Kidney capillary endothelial cell (primary cell): Measurements from ENCODE around the gene MSANTD4.
A peak's percentile ranks its signal among the peaks of the same experiment; 100 is the strongest.
"Not testable (repeated sequence)": the region's sequence is repeated elsewhere in the genome, so short reads cannot be mapped to it uniquely, and the experiment has no call there.

ENCODE experiments used
- DNase-seq: peaks from one replicate; pipeline ENCODE4 v3.0.0-alpha.2; 2018; ENCODE audit warnings: low spot score

The MSANTD4 gene

DNA sequence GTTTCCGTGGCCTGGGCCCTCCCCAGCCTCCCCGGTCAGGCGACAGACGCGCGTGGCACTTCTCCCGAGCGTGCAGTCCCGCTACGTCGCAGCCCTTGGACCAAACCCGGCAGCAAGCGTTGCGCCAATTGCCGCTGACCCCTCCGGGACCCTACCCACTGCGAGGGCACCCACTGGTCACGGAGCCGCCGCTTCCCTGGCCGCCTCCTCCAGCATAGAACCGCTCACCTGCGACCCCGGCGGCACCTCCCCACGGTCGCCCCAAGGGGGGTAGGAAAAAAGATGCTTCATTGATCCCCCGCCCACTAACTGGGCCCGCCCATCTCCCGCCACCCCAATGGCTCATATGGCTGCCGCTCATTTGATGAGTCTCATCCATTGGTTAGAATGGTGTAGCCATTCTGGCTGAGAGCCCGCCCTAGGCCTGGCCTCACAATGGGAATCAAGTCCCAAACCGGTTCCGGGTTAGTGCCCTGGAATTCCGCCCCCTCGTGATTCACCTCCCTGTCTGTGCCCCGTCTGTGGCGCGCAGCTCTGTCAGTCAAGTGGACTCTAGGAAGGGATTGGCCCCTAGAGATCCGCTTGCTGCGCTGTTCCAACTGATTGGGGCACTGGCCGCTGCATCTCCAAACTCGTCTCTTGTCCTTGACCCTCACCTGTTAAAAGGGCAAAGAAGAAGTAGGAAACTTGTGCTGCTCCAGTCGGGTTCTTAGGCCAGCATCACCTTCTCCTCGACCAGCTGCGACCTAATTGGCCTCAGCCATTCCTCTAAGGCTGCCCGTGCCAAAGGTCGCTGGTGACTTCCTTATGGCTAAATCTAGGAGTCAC is at the start of gene MSANTD4:
Gene MSANTD4 (minus strand): TSS at position 274 of the 828 bp plus-strand sequence. CDS start 11,323 bp downstream, outside the sequence.
- DNase-seq = peak; percentile 100

DNA sequence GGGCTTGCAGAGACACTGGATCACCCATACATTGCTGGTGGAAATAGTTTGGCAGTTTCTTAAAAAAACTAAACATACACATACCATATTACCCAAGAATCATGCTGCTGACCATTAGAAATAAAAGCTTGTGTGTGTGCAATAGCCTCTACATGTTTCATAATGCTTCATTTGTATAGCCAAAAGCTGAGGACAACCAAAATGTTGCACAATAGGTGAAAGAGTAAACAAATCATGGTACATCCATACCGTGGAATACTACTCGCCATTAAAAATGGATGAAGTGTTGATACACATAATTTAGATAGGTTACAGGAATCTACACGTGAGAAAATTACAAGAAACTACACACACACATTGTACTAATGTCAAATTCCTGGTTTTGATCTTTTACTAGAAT is 48.6 kb upstream of the MSANTD4 start:
- no peak for DNase-seq

DNA sequence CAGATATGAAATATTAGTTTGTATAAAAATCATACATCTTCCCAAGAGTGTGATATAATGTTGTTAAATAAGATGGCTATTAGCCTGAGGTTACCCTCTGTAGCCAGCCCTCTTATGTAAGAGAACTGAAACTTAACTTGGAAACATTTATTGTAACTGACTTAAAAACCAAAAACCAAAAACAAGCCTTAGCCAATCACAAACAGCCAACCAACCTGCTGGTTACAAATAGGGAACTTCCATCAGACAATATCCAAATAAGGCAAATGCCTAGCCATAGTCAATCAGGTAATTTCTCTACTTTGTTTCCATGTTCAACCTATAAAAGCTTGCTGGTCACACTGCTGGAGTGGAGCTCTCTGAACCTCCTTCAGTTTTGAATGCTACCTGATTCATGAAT is 41.0 kb upstream of the MSANTD4 start:
- no peak for DNase-seq

DNA sequence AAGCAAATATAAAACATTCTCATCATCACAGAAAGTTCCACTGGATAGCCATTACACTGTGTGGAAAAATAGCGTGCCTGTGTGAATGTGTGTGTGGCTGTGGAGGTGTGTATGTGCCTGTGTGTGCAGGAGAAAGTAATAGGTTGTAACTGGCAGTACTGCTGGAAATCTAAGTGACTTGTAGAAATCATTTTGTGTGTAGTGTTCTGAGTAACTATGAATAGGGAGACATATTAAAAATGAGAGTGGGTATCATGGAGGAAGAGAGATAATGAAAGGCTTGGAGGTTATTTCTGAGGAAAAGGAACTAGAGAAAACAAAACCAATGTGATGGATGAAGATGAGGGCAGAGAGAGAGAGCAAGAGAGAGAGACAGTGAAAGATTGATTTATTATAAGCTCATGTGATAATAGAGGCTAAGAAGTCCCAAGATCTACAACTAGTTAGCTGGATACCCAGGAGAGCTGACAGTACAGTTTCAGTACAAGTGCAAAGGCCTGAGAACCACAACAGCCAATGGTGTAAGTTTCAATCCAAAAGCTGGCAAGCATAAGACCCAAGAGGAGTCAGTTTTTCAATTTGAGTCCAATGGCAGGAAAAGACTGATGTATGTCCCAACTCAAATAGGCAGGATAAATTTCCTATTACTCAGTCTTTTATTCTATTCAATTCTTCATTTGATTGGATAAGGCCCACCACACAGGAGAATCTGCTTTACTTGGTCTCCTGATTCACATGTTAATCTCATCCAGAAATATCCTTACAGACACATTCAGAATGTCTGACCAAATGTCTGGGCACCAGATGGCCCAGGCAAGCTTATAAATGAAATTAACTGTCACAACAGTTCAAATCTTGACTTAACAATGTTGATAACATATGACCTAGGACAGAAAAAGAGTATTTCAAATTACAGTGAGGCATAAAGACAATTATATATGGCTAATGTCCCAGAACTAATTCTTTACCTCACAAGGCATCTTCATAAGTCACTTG is 40.2 kb upstream of the MSANTD4 start:
- DNase-seq = no peak

DNA sequence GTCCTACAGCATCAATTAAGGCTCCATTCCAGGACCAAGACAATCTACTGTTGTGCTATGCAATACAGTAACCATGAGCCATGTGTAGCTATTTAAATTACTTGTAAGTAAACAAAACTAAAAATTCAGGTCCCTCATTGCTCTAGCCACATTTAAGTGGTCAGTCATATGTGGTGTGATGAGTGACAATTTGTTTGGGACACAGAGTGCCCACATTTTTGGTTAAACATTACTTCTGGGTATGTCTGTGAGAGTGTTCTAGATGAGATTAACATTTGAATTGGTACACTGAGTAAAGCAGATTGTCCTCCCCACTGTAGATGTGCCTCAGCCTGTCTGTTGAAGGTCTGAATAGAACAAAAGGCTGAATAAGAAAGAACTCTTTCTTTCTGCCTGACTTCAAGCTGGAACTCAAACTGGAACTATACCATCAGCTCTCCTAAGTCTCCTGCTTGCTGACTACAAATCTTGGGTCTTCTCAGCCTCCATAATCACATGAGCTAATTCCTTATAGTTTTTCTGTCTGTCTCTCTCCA is 39.3 kb upstream of the MSANTD4 start:
- no peak for DNase-seq

DNA sequence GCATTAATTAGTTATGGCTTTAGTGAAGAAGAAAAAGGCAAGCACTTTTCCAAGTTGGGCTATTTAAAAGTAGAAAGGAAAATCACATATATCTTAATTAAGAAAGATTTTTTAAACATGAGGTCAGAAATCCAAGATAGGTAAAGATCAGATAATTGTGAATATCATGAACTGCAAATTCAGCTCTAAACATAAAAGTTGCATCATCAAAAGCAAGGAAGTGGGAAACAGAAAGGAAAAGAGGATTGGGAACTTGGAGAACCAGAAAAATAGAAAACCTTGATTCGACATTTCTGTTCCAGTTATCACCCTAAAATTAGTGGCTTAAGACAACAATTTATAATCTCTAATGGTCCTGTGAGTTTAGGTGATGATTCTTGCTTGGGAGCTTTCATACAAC is 37.6 kb upstream of the MSANTD4 start:
- no peak for DNase-seq

DNA sequence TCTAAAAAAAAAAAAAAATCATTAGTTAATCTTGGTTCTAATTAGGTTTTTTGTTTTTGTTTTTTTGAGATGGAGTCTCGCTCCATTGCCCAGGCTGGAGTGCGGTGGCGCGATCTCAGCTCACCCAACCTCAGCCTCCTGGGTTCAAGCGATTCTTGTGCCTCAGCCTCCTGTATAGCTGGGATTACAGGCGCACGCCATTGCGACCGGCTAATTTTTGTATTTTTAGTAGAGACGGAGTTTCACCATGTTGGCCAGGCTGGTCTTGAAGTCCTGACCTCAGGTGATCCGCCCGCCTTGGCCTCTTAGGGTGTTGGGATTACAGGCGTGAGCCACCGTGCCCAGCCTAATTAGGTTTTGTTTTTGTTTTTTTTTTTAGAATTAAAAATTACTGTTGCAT is 36.3 kb upstream of the MSANTD4 start:
- DNase-seq = not testable (repeated sequence)

DNA sequence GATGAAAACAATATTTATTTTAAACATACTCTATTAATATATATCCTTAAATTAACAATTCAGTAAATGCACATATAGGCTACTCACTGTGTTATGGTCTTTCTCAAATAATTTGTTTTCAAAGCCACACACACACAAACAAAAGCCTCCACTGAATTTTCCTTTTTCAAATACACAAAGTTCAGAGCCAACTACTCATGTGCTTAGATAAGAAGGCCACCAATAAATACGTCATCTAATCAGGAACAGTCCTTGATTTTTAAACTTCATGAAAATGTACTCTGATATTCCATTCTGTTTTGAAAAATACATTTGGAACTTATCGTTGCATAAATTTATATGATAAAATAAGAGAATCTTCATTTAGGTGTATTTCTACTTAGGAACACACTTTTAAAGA is 29.1 kb upstream of the MSANTD4 start:
- no peak for DNase-seq

DNA sequence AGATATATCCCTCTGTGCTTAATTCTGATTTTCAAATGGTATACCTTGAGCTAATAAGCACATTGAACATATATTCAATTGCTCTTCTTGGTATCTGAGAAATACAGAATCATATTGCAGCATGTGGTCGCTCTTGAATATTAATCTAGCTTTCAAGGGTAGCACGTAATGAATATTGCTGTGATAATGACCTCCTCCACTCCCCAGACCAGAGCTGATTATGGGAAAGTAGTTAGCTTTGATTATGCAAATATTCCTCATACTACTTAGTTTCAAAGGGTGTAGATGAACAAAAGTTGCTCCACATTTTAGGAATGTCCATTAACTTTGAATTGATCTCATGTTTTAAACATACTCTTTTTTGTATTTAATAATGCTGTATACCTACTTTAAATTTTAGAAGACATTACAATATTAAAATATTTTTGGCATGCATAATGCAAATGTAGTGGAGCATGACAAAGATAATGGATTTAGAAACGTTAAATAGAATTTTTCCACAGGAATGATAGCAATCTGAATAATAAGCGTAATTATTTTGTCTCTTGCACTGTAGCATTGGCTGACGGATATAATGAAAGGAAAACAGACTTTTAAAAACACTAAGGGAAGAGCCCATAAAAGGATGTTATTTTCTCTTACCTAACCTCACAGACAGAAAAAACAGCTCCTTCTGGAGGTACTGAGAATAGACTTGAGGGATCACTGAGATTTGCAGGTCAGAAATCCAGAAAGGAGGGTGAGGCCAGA is 27.9 kb upstream of the MSANTD4 start:
- no peak for DNase-seq

DNA sequence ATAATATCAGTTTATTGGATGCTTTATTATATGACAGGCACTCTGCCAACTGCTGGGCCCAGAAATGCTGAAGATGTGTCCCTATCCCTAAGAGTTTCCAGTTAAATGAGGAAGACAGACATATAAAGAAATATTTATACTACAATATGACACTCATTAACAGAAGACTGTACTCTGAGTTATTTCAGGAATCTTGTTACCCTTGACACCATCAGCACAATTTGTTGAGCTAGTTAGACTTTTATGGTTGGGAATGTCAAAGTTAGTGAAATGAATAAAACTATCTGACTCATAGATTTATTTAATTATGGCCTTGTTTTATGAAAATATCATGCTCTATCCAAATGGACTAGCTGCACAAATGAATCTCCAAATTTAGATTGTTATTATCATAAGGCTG is 25.6 kb upstream of the MSANTD4 start:
- DNase-seq = no peak

DNA sequence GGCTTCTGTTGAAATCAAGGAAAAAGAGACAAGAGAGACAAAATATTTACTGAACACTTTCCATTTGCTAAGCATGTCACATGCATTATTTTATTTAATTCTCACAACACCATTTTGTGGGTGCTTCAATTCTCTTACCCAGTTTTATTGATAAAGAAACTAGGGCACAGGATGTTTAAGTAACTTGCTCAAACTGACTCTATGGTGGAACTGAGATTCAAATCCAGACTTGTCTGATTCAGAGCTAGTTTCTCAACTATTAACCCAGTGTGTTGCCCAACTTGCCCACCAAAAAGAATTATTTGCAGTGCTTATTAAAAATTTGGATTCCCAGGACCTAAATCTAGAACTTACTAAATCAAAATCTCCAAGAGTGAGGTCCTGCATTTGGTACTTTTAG is 21.5 kb upstream of the MSANTD4 start:
- no peak for DNase-seq

DNA sequence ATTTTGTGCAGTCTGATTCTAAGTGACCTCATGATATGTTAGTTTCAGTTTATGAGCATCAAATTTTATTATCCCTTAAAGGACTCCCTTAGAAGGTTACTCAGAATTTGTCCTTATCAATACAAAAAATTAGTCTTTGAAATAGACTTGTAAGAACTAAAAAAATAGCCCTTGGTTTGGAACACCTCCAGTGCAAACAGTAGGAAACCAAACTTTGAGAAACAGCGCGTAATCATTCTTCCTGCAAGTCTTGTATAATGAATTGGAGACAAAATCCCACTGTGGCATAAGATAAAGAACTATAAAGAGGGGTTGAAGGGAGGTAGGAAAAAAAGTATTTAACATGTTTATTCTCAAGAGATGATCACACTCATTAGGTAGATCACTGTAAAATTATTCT is 10.8 kb upstream of the MSANTD4 start:
- no peak for DNase-seq

DNA sequence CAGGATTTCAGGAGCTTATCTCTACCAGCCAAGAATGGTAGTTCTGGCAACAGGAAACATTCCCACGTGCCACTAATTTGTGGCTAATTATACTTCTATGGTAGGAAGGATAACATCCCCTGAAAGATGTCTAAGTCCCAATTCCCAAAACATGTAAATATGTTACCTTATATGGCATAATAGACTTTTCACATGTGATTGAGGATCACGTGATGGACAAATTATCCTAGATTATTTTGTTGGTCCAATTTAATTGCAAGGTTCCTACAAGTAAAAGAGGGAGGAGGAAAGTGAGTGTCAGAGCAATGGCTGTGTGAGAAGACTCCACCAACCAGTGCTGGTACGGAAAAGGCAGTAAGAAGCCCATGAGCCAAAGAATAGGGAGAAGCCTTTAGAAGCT is 9.9 kb upstream of the MSANTD4 start:
- DNase-seq = no peak

DNA sequence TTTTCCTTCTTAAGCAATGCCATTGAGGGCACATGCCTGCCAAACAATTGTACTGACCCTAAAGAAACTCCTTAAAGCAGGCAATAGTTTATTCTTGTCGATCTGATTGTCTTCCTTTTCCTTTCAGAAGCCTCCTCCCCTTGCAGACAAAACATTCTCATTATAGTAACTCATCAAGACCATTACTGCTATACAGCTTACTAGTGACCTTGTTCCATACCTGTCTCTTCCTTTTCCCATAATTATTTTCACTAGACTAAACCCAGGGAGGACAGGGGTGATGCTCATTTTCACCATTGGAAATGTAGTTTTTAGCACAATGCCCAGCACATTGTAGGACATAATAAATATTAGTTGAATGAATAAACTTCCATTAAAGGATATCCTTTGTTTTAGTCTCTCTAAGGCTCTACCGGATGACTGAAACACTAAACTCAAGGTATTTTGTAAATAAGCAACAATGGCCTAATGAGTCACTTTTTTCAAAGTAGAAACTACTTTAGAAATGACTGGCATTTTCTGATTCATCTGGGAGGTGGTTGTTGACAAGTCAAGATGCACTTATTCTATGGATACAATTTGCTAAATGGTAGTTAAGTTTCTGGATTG is 9.3 kb upstream of the MSANTD4 start:
- DNase-seq = peak; percentile 90

DNA sequence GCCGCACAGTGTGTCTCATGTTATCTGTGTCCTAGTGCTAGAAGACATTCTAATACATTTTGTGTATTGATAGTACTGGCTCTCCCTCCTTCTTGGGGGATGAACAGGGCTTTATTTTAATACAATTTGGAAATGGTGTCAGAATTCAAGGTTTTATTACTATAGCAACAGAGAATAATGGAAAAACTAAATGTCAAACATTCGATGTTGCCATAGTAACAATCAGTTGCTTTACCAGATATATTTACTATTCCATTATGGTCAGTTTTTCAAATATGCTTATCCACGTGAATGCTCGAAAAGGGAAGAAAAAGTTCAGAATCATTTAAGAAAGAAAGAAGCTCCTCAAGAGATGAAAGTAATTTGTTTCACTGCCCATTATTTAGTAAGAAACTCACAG is 8.6 kb upstream of the MSANTD4 start:
- no peak for DNase-seq

DNA sequence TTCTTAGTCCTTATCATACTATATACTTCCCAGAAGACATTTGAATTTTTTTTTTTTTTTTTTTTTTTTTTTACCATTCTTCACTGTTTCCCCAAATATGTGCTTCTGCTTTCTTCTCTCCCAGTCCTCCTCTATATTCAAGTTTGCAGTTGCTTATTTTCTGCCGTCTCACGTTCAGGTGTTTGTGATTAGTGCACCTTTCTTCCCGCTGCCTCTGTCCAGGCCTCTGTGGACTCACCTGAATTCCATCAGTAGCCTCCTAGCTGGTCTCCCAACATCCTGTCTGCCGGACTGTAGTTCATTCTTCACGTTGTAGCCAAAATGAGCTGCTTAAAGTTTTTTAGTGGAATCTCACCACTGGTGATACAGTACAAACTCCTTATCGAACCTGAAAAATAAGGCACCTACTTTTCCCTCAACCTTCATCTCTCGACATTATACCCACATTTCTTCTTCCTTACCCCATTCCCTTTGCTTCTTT is 795 bp upstream of the MSANTD4 start:
- no peak for DNase-seq

DNA sequence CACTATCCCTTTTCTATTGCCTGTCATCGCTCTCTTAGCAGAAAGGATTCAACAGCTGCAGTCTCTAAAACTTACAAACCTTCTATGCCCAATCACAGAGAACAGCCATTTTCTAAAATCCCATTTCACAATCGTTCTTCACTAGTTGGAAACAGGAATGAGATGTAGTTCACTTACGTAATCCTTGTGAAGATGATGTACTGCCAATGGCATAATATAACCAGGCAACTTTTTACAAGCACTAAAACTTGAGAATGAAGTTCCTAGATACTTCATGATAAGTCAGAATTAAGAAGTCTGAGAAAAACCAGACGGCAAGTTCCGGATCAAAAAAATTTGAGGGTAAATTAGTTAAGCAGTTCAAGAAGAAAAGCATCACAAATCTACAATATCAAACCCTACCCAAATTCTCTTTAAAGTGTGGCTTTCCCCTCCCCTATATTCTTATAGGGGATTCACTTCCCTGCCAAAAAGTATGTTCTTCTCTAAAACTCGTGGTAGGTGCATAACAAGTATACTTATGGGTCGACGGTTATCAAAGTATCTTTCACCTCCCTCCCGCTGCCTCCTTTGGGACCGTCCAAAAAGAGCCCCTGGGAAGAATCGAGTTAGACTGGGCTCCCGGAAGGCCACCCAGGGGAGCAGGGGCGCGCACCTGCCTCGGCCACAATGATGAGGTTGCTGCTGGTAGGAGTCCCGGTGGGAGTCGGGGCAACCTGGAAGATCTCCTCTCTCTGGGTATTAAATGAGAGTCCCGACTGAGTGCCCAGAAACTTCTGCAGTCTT is 666 bp downstream of the MSANTD4 start:
- DNase-seq = no peak

DNA sequence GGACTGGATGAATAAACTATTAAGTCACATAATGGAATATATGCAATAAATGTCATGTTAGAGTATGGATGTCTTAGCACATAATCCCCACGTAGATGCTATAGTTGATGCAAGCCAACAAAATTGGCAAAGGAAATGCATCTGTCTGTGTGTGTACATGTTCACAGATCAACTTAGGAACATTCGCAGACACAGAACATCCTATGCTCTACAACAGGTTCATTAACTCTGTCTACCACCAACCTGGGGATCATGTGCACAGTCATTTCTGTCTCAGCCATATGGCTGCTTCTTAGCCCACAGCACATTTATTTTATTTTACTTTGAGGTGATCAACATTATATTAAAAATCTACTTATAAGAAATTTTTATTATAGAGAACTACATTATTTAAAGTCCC is 4.9 kb downstream of the MSANTD4 start:
- DNase-seq = no peak

DNA sequence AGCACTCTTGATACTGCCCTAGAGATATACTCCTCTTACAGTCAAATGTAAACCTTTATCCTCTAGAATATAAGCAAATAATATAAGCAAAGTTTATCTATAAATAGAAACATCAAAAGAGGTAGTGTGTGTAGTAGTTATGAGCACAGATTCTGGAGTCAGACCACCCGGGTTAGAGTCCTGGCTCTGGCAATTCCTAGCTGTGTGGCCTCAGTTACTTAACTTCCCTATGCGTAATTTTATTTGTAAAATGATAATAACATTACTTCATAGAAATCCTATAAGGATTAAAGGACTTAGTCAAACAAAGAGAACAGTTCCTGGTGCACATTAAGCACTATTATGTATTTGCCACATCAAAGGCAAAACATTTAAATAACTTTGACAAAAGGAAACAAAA is 7.0 kb downstream of the MSANTD4 start:
- no peak for DNase-seq

DNA sequence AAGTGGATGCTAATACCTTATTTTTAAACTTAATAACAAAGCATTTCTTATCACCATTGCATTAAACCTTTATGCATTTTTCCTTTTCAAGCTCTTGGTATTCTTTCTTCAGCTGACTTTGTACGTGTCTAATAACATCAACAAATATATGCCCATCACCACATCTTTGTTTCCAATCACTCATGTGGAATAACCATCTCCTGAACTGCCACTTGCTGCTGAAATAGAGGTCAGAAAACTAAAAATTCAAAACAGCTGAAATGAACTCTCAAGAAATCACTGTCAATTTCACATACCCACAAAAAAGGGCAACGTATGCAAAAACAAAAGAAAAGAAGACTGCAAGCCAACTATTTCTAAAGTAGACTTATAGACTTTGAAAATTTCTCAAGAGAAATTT is 7.4 kb downstream of the MSANTD4 start:
- DNase-seq = no peak

DNA sequence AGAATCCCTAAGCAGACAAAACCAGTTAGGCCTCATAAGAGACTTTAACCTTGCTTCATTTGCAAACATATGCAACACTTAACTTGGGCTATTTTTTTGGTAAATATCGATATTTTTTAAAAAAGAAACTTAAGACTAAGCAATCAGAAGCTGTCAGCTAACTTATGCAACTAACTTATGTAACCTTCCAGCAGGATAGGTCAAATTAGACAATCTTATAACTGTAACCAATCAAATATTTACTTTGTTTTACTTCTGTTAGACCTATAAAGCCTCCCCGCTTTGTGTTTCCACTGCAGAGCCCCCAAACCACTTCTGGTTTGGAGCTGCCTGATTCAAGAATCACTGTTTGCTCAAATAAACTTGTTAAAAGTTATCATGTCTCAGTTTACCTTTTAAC is 8.0 kb downstream of the MSANTD4 start:
- no peak for DNase-seq
